ES-I3 (cell line): ENCODE measurements around the gene CDH13.

Experiments used
- H3K36me3 ChIP-seq: 2 replicates; pipeline ENCODE4 v1.6.1; 2013; ENCODE audit warnings: mild to moderate bottlenecking, low read length, control low read depth, moderate library complexity; ENCODE audit not compliant: insufficient read depth
- H3K4me1 ChIP-seq: 2 replicates; pipeline ENCODE4 v1.6.1; 2013; ENCODE audit warnings: mild to moderate bottlenecking, control low read depth, low read length; ENCODE audit not compliant: insufficient read depth
- H3K9ac ChIP-seq: 2 replicates; pipeline ENCODE4 v1.6.1; 2013; ENCODE audit warnings: low read depth, mild to moderate bottlenecking, low read length, moderate library complexity
- H3K9me3 ChIP-seq: 2 replicates; pipeline ENCODE4 v1.6.1; 2013; ENCODE audit warnings: mild to moderate bottlenecking, low read length, moderate library complexity; ENCODE audit not compliant: control insufficient read depth, insufficient read depth

The CDH13 gene

DNA sequence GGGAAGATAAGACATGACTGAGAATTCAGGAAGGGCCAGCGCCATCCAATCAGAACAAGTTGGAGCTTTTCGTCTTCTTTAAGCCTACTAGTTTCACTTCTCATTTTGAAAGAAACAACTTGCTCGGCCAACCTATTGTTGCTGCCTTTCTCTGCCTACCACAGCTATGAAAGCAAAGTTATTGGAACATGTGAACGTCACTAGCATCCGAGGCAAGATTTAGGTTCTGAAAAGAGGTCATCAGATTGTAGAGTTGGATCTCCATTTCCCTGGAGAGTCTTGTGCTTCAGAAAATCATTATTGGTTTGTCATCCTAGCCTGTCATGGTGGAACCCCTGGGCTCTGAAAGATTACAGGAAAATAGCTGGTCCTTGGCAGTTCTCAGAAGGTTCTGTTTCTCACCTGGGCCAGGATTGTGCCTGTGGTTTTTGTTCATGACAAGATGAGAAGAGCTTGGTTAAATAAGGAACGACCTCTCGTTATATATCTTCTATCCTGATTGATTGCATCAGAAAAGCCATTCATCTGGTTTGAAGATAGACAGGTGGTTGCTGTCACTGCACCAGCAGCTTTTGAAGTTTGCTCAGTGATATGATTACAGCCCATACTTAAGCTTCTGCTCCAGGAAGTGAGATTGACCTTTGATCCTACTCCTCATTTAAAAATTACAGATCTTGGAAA is 25.3 kb downstream of the CDH13 start:
- peaks cover 48% of the 10 kb centered on the region for H3K4me1 ChIP-seq
- H3K36me3 ChIP-seq, result no peaks in the 10 kb centered on the region; the same call in 1 of the 2 replicates
- no peak overlapping the region for H3K9ac ChIP-seq
- H3K9me3 ChIP-seq, result no peaks in the 10 kb centered on the region

- H3K9me3 ChIP-seq, result no peaks in the 10 kb centered on the region
- H3K9ac ChIP-seq, result no peak overlapping the region
- no peaks in the 10 kb centered on the region; the same call in 1 of the 2 replicates for H3K36me3 ChIP-seq
- H3K4me1 ChIP-seq, result peaks cover 48% of the 10 kb centered on the region
These were observed 26.1 kb downstream of the CDH13 start for GRCh38 chr16:82652826-82653225.

GRCh38 chr16:82653550-82654511 is 27.1 kb downstream of the CDH13 start:
- Histone ChIP-seq H3K9ac (no peak overlapping the region), H3K4me1 (peaks cover 48% of the 10 kb centered on the region), H3K9me3 (no peaks in the 10 kb centered on the region), H3K36me3 (no peaks in the 10 kb centered on the region; the same call in 1 of the 2 replicates)

- Histone ChIP-seq H3K4me1 (peaks cover 51% of the 10 kb centered on the region), H3K36me3 (no peaks in the 10 kb centered on the region; the same call in 1 of the 2 replicates), H3K9ac (no peak overlapping the region), H3K9me3 (no peaks in the 10 kb centered on the region)
These were observed 28.4 kb downstream of the CDH13 start for GRCh38 chr16:82655072-82655714.

- H3K9me3 ChIP-seq, result no peaks in the 10 kb centered on the region
- H3K9ac ChIP-seq, result no peak overlapping the region
- H3K36me3 ChIP-seq, result no peaks in the 10 kb centered on the region; the same call in 1 of the 2 replicates
- peaks cover 55% of the 10 kb centered on the region for H3K4me1 ChIP-seq
These were observed 29.1 kb downstream of the CDH13 start for GRCh38 chr16:82655720-82656490.

GRCh38 chr16:82657239-82657638 is 30.5 kb downstream of the CDH13 start:
- H3K9ac ChIP-seq, result no peak overlapping the region
- peaks cover 48% of the 10 kb centered on the region for H3K4me1 ChIP-seq
- no peaks in the 10 kb centered on the region for H3K9me3 ChIP-seq
- H3K36me3 ChIP-seq, result no peaks in the 10 kb centered on the region; the same call in 1 of the 2 replicates

GRCh38 chr16:82657786-82658185 is 31.0 kb downstream of the CDH13 start:
- no peaks in the 10 kb centered on the region for H3K9me3 ChIP-seq
- H3K36me3 ChIP-seq, result no peaks in the 10 kb centered on the region; the same call in 1 of the 2 replicates
- peaks cover 44% of the 10 kb centered on the region for H3K4me1 ChIP-seq
- H3K9ac ChIP-seq, result no peak overlapping the region

DNA sequence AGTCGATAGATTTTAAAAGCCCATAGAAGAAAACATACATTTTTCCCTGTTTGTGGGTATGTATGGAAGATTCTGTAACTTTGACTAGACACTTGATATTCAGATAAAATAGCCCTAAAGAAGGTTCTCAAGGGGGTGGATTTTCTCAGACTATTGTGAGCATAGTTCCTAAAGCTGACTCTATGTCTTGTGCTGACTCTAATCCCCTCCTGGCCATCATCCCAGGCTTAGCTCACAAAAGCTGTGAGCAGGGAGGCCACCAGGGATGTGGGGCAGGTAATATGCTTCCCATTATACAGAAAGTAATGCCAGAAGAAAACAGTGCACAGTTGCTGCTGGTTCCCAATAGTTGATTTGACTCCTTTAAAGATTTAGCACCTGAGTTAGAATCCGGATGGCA is 32.0 kb downstream of the CDH13 start:
- peaks cover 34% of the 10 kb centered on the region for H3K4me1 ChIP-seq
- no peaks in the 10 kb centered on the region for H3K9me3 ChIP-seq
- no peak overlapping the region for H3K9ac ChIP-seq
- no peaks in the 10 kb centered on the region; the same call in 1 of the 2 replicates for H3K36me3 ChIP-seq

DNA sequence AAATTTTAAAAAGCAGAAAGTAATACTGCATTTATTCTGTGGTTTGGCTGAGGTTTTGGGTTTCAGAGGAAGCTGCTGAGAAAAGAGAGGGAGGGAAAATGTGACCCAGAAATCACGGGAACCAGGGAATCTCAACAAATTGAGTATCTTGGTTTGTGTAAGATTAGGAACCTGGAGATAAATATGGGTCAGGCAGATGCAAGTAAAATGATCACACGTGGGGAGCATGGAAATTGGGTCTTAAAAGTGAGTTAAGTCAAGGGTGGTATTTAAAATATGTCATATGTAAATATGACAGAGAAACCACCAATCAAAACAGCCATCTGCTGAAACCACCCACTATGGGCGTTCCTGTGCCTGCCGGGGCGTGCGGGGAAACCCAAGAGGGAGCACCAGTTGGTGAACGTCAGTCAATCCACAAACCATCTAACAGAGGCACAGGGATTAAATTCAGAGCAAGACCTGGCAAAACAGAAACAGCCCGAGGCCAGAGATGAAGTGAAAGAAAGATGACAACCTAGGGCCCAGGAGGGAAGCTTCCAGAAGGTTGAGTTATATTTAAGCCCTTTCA is 33.4 kb downstream of the CDH13 start:
- no peaks in the 10 kb centered on the region; the same call in 1 of the 2 replicates for H3K36me3 ChIP-seq
- no peak overlapping the region for H3K9ac ChIP-seq
- no peaks in the 10 kb centered on the region for H3K9me3 ChIP-seq
- peaks cover 21% of the 10 kb centered on the region for H3K4me1 ChIP-seq

DNA sequence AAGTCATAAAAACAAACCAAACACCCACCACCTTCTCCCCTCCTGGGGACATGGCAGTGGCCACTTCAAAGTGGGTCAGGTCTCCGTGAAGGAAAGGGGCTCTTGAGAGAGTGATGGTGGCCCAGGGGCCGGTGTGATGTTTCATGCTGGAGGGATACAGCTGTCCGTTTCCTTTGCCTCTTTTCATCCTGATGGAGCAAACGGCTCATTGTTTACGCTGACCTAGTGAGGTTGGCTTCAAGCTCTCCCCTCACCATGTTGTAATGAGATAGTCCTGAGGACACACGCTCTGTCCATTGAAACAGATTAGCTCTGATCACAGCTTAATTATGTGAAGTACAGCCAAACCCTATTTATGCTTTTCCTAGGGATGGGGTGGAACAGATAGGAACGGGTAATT is 34.2 kb downstream of the CDH13 start:
- H3K4me1 ChIP-seq, result peaks cover 13% of the 10 kb centered on the region; the same call in 1 of the 2 replicates
- H3K9ac ChIP-seq, result no peak overlapping the region
- no peaks in the 10 kb centered on the region; the same call in 1 of the 2 replicates for H3K36me3 ChIP-seq
- no peaks in the 10 kb centered on the region for H3K9me3 ChIP-seq

DNA sequence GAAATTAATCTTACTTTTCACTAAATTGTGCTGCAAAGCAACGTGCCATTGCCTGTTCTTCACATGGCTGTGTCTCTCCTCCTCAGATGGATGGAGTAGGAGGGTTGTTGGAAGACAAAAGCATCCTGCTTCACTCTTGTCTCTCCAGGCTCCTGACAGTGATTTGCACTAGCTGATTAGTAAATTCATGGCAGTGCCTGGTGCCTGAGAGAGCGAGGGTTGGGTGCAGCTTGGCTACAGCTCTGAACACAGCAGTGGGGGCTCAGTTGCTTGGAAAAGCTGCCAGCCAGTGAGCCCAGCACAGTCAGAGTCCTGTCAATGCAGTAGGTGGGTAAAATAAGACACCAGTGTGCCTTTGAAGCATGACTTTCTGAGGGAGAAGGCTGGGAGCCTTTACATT is 37.4 kb downstream of the CDH13 start:
- H3K9ac ChIP-seq, result no peak overlapping the region
- no peaks in the 10 kb centered on the region for H3K9me3 ChIP-seq
- no peaks in the 10 kb centered on the region for H3K36me3 ChIP-seq
- H3K4me1 ChIP-seq, result peaks cover 7% of the 10 kb centered on the region; the same call in 1 of the 2 replicates

DNA sequence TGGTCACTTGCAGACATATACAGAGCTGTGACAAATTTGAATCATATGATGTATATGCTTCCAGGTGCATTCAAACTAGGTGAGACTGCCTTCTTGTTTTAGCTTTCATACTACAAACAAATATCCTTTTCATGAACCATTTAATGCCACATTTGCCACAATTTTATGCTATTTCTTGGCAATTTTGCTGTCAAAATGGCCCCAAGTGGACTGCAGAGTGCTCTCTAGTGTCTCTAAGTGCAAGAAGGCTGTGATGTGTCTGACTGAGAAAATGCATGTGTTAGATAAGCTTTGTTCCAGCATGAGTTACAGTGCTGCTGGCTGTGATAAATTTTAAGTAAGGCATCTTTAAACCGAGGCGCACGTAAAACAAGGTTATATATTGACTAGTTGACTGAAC is 38.3 kb downstream of the CDH13 start:
- Histone ChIP-seq H3K9me3 (no peaks in the 10 kb centered on the region), H3K36me3 (no peaks in the 10 kb centered on the region), H3K9ac (no peak overlapping the region), H3K4me1 (peaks cover 6% of the 10 kb centered on the region; the same call in 1 of the 2 replicates)

DNA sequence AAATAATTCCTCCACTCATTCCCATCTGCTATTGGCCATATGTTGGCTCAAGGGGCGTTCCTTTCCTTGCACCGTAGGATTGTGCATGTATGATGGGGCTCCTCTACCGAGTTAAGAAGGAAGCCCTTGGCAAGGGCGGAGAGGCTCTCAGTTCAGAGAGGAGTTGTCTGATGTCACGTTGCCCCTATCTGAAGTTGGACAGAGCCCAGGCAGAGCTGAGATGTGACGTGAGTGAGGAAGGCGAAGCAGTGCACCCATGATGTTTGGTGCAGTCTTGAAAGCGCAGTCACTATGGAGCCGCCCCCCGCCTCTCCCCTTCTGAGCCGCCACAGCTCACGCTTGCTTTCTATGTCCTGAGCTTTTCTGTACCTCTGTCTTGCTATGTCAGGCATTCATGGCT is 40.7 kb downstream of the CDH13 start:
- H3K9ac ChIP-seq, result no peak overlapping the region
- H3K9me3 ChIP-seq, result no peaks in the 10 kb centered on the region
- no peaks in the 10 kb centered on the region for H3K36me3 ChIP-seq
- H3K4me1 ChIP-seq, result peaks cover 5% of the 10 kb centered on the region; the same call in 1 of the 2 replicates
